DND-41 (cell line): Measurements from ENCODE around the gene MAEL.

Experiments
- ATAC-seq: fragments of 200-7000 bp; cut with Tn5 transposase; 3 replicates; pipeline ENCODE4 v1.9.1; 2021; ENCODE audit warnings: low read depth; ENCODE audit not compliant: insufficient read depth
- DNase-seq: peaks from one replicate; pipeline ENCODE4 v3.0.0-alpha.2; 2020
- H2AFZ ChIP-seq: 2 replicates; pipeline ENCODE4 v1.6.0; 2012; ENCODE audit warnings: low read depth, low read length
- H3K27ac ChIP-seq: 2 replicates; pipeline ENCODE4 v1.5.1; 2012; ENCODE audit warnings: low read length, inconsistent platforms
- H3K27me3 ChIP-seq: fragments of 200-600 bp; sonication (generic); 2 replicates; pipeline ENCODE4 v1.6.0; 2012; ENCODE audit warnings: low read length, mild to moderate bottlenecking, inconsistent platforms; ENCODE audit not compliant: insufficient read depth, poor library complexity
- H3K36me3 ChIP-seq: 2 replicates; pipeline ENCODE4 v1.5.1; 2012; ENCODE audit warnings: low read length, inconsistent platforms; ENCODE audit not compliant: insufficient read depth
- H3K4me1 ChIP-seq: 2 replicates; pipeline ENCODE4 v1.5.1; 2012; ENCODE audit warnings: mild to moderate bottlenecking, low read length; ENCODE audit not compliant: insufficient read depth
- H3K4me2 ChIP-seq: 2 replicates; pipeline ENCODE4 v1.6.0; 2012; ENCODE audit warnings: mild to moderate bottlenecking, moderate library complexity, low read length, inconsistent platforms; ENCODE audit not compliant: insufficient read depth
- H3K4me3 ChIP-seq, 2 experiments: fragments of 200-600 bp in 1 of 2; shearing (Covaris generic) in 1 of 2; 2 replicates each; pipeline ENCODE4 v1.5.1; 2012 to 2016; ENCODE audit warnings: inconsistent platforms in 2 of 2, low read length in 2 of 2, mild to moderate bottlenecking in 2 of 2, low read depth in 1 of 2, moderate library complexity in 1 of 2
- H3K79me2 ChIP-seq: 2 replicates; pipeline ENCODE4 v1.6.0; 2012; ENCODE audit warnings: low read length, inconsistent platforms; ENCODE audit not compliant: insufficient read depth
- H3K9ac ChIP-seq: 2 replicates; pipeline ENCODE4 v1.6.0; 2012; ENCODE audit warnings: low read depth, mild to moderate bottlenecking, inconsistent platforms, low read length, moderate library complexity
- H3K9me3 ChIP-seq: 2 replicates; pipeline ENCODE4 v1.5.1; 2012; ENCODE audit warnings: low read length, moderate library complexity, mild to moderate bottlenecking, inconsistent platforms; ENCODE audit not compliant: insufficient read depth, severe bottlenecking
- H4K20me1 ChIP-seq: 2 replicates; pipeline ENCODE4 v1.6.0; 2012; ENCODE audit warnings: low read length; ENCODE audit not compliant: insufficient read depth
- EZH2 ChIP-seq: IDR thresholded peaks from 3 replicates; pipeline ENCODE4 v1.6.1; 2012; ENCODE audit warnings: borderline replicate concordance, low read depth, mild to moderate bottlenecking, moderate library complexity, low read length, inconsistent platforms; ENCODE audit not compliant: severe bottlenecking
- TF ChIP-seq, protein P1 (sequence below): IDR thresholded peaks from 2 replicates; pipeline ENCODE4 v1.5.1; 2012; ENCODE audit warnings: borderline replicate concordance, low read length, moderate library complexity, mild to moderate bottlenecking; ENCODE audit not compliant: poor library complexity, severe bottlenecking; ENCODE audit errors: extremely low read depth

MAEL gene

DNA sequence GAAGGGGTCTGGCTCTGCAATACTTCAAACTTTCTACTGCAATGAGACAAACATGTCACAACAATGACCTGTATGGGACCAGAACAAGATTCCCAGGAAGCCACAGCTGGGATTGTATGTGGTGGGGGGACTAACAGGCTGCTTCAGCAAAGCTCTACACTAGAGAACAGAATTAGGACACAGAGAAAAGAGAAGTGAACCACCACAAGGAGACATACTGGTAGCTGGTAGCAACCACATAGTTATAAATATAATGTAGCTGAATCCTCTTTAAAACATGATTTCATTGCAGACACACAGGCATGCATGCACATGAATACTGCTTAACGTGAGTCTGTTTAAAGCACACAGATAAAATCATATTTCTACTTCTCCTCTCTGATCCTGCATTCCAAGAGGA is 10.3 kb upstream of the MAEL start:
- Histone ChIP-seq H2AFZ (no peak overlapping the region), H3K27me3 (no peaks in the 10 kb centered on the region), H3K9me3 (no peaks in the 10 kb centered on the region), H3K36me3 (no peaks in the 10 kb centered on the region), H3K79me2 (peaks cover 12% of the 10 kb centered on the region), H3K9ac (no peak overlapping the region), H3K4me3 (no peak overlapping the region), H4K20me1 (no peaks in the 10 kb centered on the region), H3K4me1 (peaks cover 23% of the 10 kb centered on the region), H3K27ac (no peak overlapping the region), H3K4me2 (no peak overlapping the region)
- DNase-seq = no peak
- ATAC-seq = no peak
- no peak for TF ChIP-seq EZH2
- TF ChIP-seq, protein P1, sequence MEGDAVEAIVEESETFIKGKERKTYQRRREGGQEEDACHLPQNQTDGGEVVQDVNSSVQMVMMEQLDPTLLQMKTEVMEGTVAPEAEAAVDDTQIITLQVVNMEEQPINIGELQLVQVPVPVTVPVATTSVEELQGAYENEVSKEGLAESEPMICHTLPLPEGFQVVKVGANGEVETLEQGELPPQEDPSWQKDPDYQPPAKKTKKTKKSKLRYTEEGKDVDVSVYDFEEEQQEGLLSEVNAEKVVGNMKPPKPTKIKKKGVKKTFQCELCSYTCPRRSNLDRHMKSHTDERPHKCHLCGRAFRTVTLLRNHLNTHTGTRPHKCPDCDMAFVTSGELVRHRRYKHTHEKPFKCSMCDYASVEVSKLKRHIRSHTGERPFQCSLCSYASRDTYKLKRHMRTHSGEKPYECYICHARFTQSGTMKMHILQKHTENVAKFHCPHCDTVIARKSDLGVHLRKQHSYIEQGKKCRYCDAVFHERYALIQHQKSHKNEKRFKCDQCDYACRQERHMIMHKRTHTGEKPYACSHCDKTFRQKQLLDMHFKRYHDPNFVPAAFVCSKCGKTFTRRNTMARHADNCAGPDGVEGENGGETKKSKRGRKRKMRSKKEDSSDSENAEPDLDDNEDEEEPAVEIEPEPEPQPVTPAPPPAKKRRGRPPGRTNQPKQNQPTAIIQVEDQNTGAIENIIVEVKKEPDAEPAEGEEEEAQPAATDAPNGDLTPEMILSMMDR = no peak

DNA sequence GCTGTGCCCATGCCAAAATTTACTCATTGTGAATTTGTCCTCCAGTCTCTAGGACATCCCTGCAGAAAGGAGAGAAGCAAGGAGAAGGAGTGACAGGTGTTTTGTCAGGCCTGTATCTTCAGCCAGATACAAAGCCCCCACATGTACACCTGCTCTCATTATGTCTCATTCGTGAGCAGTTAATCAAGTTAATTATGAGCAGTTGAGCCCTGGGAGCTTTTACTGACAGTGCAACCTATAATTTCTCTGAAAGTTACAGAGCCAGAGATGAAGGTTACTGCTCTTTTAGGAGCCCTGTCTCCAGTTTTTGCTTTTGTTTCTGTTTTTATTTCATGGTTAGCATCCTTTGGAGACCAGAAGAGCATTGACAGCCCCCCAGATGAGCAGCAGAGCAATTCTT is 8.7 kb upstream of the MAEL start:
- TF ChIP-seq EZH2 = no peak
- TF ChIP-seq, protein P1 = no peak
- H3K4me2 ChIP-seq = no peak overlapping the region
- no peak overlapping the region for H2AFZ ChIP-seq
- no peak overlapping the region for H3K4me3 ChIP-seq
- no peaks in the 10 kb centered on the region for H4K20me1 ChIP-seq
- H3K36me3 ChIP-seq = no peaks in the 10 kb centered on the region
- DNase-seq = no peak
- H3K4me1 ChIP-seq = peaks cover 11% of the 10 kb centered on the region
- H3K9ac ChIP-seq = no peak overlapping the region
- no peaks in the 10 kb centered on the region for H3K9me3 ChIP-seq
- no peaks in the 10 kb centered on the region for H3K79me2 ChIP-seq
- no peak for ATAC-seq
- no peaks in the 10 kb centered on the region for H3K27me3 ChIP-seq
- no peak overlapping the region for H3K27ac ChIP-seq

DNA sequence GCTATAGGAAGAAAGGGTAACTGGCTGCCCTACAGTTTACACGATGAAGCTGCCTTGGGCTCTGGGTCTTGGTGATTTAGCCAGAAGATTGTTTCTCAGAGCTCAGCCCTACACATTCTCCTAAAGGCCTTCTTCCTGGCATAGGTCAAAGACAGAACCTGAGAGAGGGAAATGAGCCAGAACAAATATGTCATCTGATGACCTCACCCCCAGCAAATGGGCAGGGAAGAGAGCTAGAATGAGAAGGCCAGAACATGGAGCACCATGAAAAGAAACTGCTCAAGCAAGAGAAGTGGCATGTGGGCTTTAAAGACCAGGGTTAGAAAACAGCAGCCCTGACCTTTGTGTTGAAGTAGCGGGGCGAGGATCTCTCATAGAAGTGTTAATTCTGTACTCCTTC is 8.3 kb upstream of the MAEL start:
- H2AFZ ChIP-seq = no peak overlapping the region
- no peak overlapping the region for H3K9ac ChIP-seq

More for the DNA sequence above, 8.3 kb upstream of the MAEL start:
- H3K79me2 ChIP-seq = no peaks in the 10 kb centered on the region
- no peaks in the 10 kb centered on the region for H3K9me3 ChIP-seq
- peaks cover 8% of the 10 kb centered on the region for H3K4me1 ChIP-seq
- no peak overlapping the region for H3K27ac ChIP-seq
- DNase-seq (no peak), ATAC-seq (no peak)
- H3K36me3 ChIP-seq = no peaks in the 10 kb centered on the region
- no peaks in the 10 kb centered on the region for H4K20me1 ChIP-seq
- H3K4me3 ChIP-seq = no peak overlapping the region
- TF ChIP-seq, protein P1 = no peak
- TF ChIP-seq EZH2 = no peak
- peaks cover 2% of the 10 kb centered on the region for H3K27me3 ChIP-seq
- H3K4me2 ChIP-seq = no peak overlapping the region
